Activated CD4-positive, alpha-beta T cell treated with anti-CD3 and anti-CD28 coated beads, Interleukin-2, amount 10 ng/mL, durations not matched to agents 24 days and 14 days (primary cell): Measurements from ENCODE around the gene IQCK. TPM values are rescaled to one million over a fixed set of nuclear protein-coding genes. Genes with fewer than 3 reads are reported as not detected.
"Not testable (repeated sequence)": the region's sequence is repeated elsewhere in the genome, so short reads cannot be mapped to it uniquely, and the experiment has no call there.

ENCODE experiments used
- DNase-seq: peaks from one replicate; pipeline ENCODE4 v3.0.0; 2022
- H3K27ac Mint-ChIP-seq: one replicate; pipeline ENCODE4 v1.8.0; 2022; ENCODE audit warnings: mild to moderate bottlenecking, mixed read lengths
- H3K27me3 Mint-ChIP-seq: one replicate; pipeline ENCODE4 v1.8.0; 2022; ENCODE audit warnings: mixed read lengths
- H3K36me3 Mint-ChIP-seq: one replicate; pipeline ENCODE4 v1.8.0; 2022; ENCODE audit warnings: low read depth, mild to moderate bottlenecking, mixed read lengths
- H3K4me1 Mint-ChIP-seq: one replicate; pipeline ENCODE4 v1.8.0; 2021; ENCODE audit warnings: mixed read lengths
- H3K4me3 Mint-ChIP-seq: one replicate; pipeline ENCODE4 v1.8.0; 2022; ENCODE audit warnings: mild to moderate bottlenecking, moderate library complexity, mixed read lengths
- H3K9me3 Mint-ChIP-seq: one replicate; pipeline ENCODE4 v1.8.0; 2021; ENCODE audit warnings: mixed read lengths
- intact Hi-C: fragments of 100-400 bp; cut with micrococcal nuclease; formaldehyde crosslinking; loops from one replicate; pipeline ENCODE4 v1.15.1; 2023
- total RNA-seq: library from RNA; stranded (reverse); gene quantifications from 2 replicates; pipeline ENCODE4 v1.2.3, GENCODE V29; 2022

The IQCK gene
- total RNA-seq, 1 donor from 2014 or later: 1.0 TPM

- H3K4me3 Mint-ChIP-seq: peak overlapping the region; percentile 96
- peaks cover 22% of the 10 kb centered on the region for H3K36me3 Mint-ChIP-seq
- DNase-seq, H3K27me3 Mint-ChIP-seq, H3K27ac Mint-ChIP-seq, H3K9me3 Mint-ChIP-seq: not testable (repeated sequence)
- H3K4me1 Mint-ChIP-seq: peaks cover 18% of the 10 kb centered on the region
- intact Hi-C loops: loop anchor here (10.0 kb wide), 1 partner anchor 132 kb away; no protein-coding TSS in a partner anchor
Observed at GRCh38 chr16:19716728-19717127, 1.3 kb upstream of the IQCK start.

GRCh38 chr16:19717314-19717713, 757 bp upstream of the IQCK start:
- H3K36me3 Mint-ChIP-seq: peaks cover 22% of the 10 kb centered on the region
- intact Hi-C loops: loop anchor here (10.0 kb wide), 1 partner anchor 133 kb away; no protein-coding TSS in a partner anchor
- DNase-seq: peak; percentile 65
- H3K4me1 Mint-ChIP-seq: peaks cover 18% of the 10 kb centered on the region
- H3K27ac Mint-ChIP-seq: peak overlapping the region; percentile 89
- no peaks in the 10 kb centered on the region for H3K27me3 Mint-ChIP-seq
- H3K9me3 Mint-ChIP-seq: no peaks in the 10 kb centered on the region
- peak overlapping the region; percentile 96 for H3K4me3 Mint-ChIP-seq

GRCh38 chr16:19718624-19718965, 524 bp downstream of the IQCK start:
- Mint-ChIP-seq H3K27ac (peak overlapping the region; percentile 46), H3K4me3 (peak overlapping the region; percentile 96), H3K27me3 (no peaks in the 10 kb centered on the region), H3K36me3 (peaks cover 18% of the 10 kb centered on the region), H3K4me1 (peaks cover 17% of the 10 kb centered on the region), H3K9me3 (no peaks in the 10 kb centered on the region)
- DNase-seq: peak; percentile 60
- intact Hi-C loops: loop anchor here (1.0 to 10.0 kb wide), 4 partner anchors 134 to 196 kb away; partner anchors contain the start of genes GDE1 and VPS35L

- Mint-ChIP-seq H3K27me3 (no peaks in the 10 kb centered on the region), H3K4me3 (no peak overlapping the region), H3K9me3 (no peaks in the 10 kb centered on the region), H3K36me3 (peaks cover 2% of the 10 kb centered on the region), H3K27ac (no peak overlapping the region), H3K4me1 (peaks cover under 1% of the 10 kb centered on the region)
- DNase-seq: no peak
- intact Hi-C loops: no loop called here
Observed at GRCh38 chr16:19722269-19722952, 4.3 kb downstream of the IQCK start.

GRCh38 chr16:19722981-19723380, 4.9 kb downstream of the IQCK start:
- intact Hi-C loops: no loop called here
- H3K4me1 Mint-ChIP-seq: no peaks in the 10 kb centered on the region
- no peaks in the 10 kb centered on the region for H3K9me3 Mint-ChIP-seq
- H3K27me3 Mint-ChIP-seq: no peaks in the 10 kb centered on the region
- no peak for DNase-seq
- H3K4me3 Mint-ChIP-seq: no peak overlapping the region
- peaks cover under 1% of the 10 kb centered on the region for H3K36me3 Mint-ChIP-seq
- H3K27ac Mint-ChIP-seq: no peak overlapping the region

- H3K27ac Mint-ChIP-seq: no peak overlapping the region
- no peaks in the 10 kb centered on the region for H3K36me3 Mint-ChIP-seq
- H3K9me3 Mint-ChIP-seq: no peaks in the 10 kb centered on the region
- H3K27me3 Mint-ChIP-seq: no peaks in the 10 kb centered on the region
- intact Hi-C loops: no loop called here
- H3K4me3 Mint-ChIP-seq: no peak overlapping the region
- H3K4me1 Mint-ChIP-seq: no peaks in the 10 kb centered on the region
- no peak for DNase-seq
Observed at GRCh38 chr16:19728636-19728965, 10.5 kb downstream of the IQCK start.

GRCh38 chr16:19733551-19733950, 15.5 kb downstream of the IQCK start:
- Mint-ChIP-seq H3K4me1 (no peaks in the 10 kb centered on the region), H3K9me3 (no peaks in the 10 kb centered on the region), H3K27ac (no peak overlapping the region), H3K4me3 (no peak overlapping the region), H3K27me3 (no peaks in the 10 kb centered on the region), H3K36me3 (no peaks in the 10 kb centered on the region)
- intact Hi-C loops: no loop called here
- no peak for DNase-seq

- Mint-ChIP-seq H3K4me1 (no peaks in the 10 kb centered on the region), H3K27me3 (peaks cover 2% of the 10 kb centered on the region), H3K27ac (no peak overlapping the region), H3K4me3 (no peak overlapping the region), H3K9me3 (no peaks in the 10 kb centered on the region), H3K36me3 (no peaks in the 10 kb centered on the region)
- intact Hi-C loops: no loop called here
- DNase-seq: no peak
Observed at GRCh38 chr16:19735074-19735867, 17.2 kb downstream of the IQCK start.

GRCh38 chr16:19737306-19738038, 19.4 kb downstream of the IQCK start:
- Mint-ChIP-seq H3K27ac (no peak overlapping the region), H3K4me3 (no peak overlapping the region), H3K36me3 (no peaks in the 10 kb centered on the region), H3K9me3 (no peaks in the 10 kb centered on the region), H3K4me1 (no peaks in the 10 kb centered on the region), H3K27me3 (peaks cover 2% of the 10 kb centered on the region)
- no peak for DNase-seq
- intact Hi-C loops: no loop called here

- intact Hi-C loops: no loop called here
- H3K36me3 Mint-ChIP-seq: no peaks in the 10 kb centered on the region
Observed at GRCh38 chr16:19741354-19741753, 23.3 kb downstream of the IQCK start.

GRCh38 chr16:19743816-19744159, 25.7 kb downstream of the IQCK start:
- DNase-seq: no peak
- intact Hi-C loops: no loop called here
- no peaks in the 10 kb centered on the region for H3K36me3 Mint-ChIP-seq
- no peaks in the 10 kb centered on the region for H3K4me1 Mint-ChIP-seq
- H3K9me3 Mint-ChIP-seq: no peaks in the 10 kb centered on the region
- H3K4me3 Mint-ChIP-seq: no peak overlapping the region
- peaks cover 2% of the 10 kb centered on the region for H3K27me3 Mint-ChIP-seq
- no peak overlapping the region for H3K27ac Mint-ChIP-seq

More at GRCh38 chr16:19741354-19741753, 23.3 kb downstream of the IQCK start:
- Mint-ChIP-seq H3K9me3 (no peaks in the 10 kb centered on the region), H3K4me1 (no peaks in the 10 kb centered on the region), H3K27ac (no peak overlapping the region), H3K4me3 (no peak overlapping the region), H3K27me3 (peaks cover 2% of the 10 kb centered on the region)
- no peak for DNase-seq

GRCh38 chr16:19744670-19745069, 26.6 kb downstream of the IQCK start:
- intact Hi-C loops: no loop called here
- Mint-ChIP-seq H3K36me3 (no peaks in the 10 kb centered on the region), H3K27me3 (peaks cover 2% of the 10 kb centered on the region)

GRCh38 chr16:19745286-19746010, 27.4 kb downstream of the IQCK start:
- no peak overlapping the region for H3K4me3 Mint-ChIP-seq
- H3K36me3 Mint-ChIP-seq: no peaks in the 10 kb centered on the region
- DNase-seq: no peak
- H3K27me3 Mint-ChIP-seq: no peaks in the 10 kb centered on the region
- no peaks in the 10 kb centered on the region for H3K9me3 Mint-ChIP-seq
- H3K4me1 Mint-ChIP-seq: no peaks in the 10 kb centered on the region
- intact Hi-C loops: no loop called here
- H3K27ac Mint-ChIP-seq: no peak overlapping the region

More at GRCh38 chr16:19744670-19745069, 26.6 kb downstream of the IQCK start:
- Mint-ChIP-seq H3K4me3 (no peak overlapping the region), H3K27ac (no peak overlapping the region), H3K4me1 (no peaks in the 10 kb centered on the region), H3K9me3 (no peaks in the 10 kb centered on the region)
- no peak for DNase-seq
